Measurements from ENCODE around the gene ZNF814. TPM values are rescaled to one million over a fixed set of nuclear protein-coding genes. Genes with fewer than 3 reads are reported as not detected.
"Not testable (repeated sequence)": the region's sequence is repeated elsewhere in the genome, so short reads cannot be mapped to it uniquely, and the experiment has no call there.

Gene ZNF814
- total and polyA plus RNA-seq, 7 donors = 4.2 to 13.3 (median 9.2) TPM

DNA sequence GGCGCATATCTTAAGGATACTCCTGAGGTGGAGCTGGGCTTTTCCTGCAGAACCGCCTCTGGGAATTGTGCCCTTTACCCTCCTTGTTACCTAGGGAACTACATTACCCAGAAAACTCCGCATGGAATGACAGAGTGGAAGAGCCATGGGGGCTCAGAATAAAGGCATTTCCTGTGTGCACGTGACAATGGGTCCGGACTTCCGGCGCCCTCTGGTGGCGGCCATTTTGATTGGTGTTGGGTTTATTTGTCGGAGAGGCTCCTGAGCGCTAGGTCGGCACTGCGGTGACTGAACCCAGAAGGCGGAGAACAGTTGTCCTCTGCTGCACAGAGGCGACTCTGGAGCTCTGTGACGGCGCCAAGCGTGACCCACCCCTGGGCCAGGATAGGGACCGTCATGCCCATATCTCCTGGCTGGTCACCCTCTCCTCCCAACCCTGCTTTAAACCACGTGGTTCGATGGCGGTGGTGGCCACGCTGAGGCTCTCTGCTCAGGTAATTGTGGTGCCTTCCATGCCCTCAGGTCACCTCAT, 58.7 kb downstream of the ZNF814 start, which contains the start of gene ZNF587B:
TSS of gene ZNF587B (plus strand) at position 229 of the 532 bp plus-strand sequence. CDS start at position 459, 230 bp downstream.
- Histone ChIP-seq H3K9me3 (no peaks in the 10 kb centered on the region), H3K27me3 (no peaks in the 10 kb centered on the region), H3K27ac (peak within 1 kb of the TSS; percentile 60 to 82 (median 62)), H3K36me3 (no peaks in the 10 kb centered on the region), H3K4me3 (peak within 1 kb of the TSS; percentile 22 to 62 (median 50)), H3K4me1 (peaks cover 0 to 15% (median 5%) of the 10 kb centered on the region in 4 donors)
- DNase-seq = peak; percentile 75
- 63 to 80% methylated on average over 22 of the region's 22 CpGs for whole genome bisulfite sequencing, 2 donors
- TF ChIP-seq EP300 (IDR thresholded peaks at IDR 0.05) (no peak), POLR2A (IDR thresholded peaks at IDR 0.05) (no peak), POLR2AphosphoS5 (IDR thresholded peaks at IDR 0.05) (peak in 2 of 4 donors; percentile 15 to 28)
- TF ChIP-seq, protein P1, sequence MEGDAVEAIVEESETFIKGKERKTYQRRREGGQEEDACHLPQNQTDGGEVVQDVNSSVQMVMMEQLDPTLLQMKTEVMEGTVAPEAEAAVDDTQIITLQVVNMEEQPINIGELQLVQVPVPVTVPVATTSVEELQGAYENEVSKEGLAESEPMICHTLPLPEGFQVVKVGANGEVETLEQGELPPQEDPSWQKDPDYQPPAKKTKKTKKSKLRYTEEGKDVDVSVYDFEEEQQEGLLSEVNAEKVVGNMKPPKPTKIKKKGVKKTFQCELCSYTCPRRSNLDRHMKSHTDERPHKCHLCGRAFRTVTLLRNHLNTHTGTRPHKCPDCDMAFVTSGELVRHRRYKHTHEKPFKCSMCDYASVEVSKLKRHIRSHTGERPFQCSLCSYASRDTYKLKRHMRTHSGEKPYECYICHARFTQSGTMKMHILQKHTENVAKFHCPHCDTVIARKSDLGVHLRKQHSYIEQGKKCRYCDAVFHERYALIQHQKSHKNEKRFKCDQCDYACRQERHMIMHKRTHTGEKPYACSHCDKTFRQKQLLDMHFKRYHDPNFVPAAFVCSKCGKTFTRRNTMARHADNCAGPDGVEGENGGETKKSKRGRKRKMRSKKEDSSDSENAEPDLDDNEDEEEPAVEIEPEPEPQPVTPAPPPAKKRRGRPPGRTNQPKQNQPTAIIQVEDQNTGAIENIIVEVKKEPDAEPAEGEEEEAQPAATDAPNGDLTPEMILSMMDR (IDR thresholded peaks at IDR 0.05) = peak in 2 of 4 experiments; percentile 28 to 43
- intact Hi-C loops (cut with DNase I) = no loop called here

- TF ChIP-seq POLR2A (IDR thresholded peaks at IDR 0.05) (no peak), POLR2AphosphoS5 (IDR thresholded peaks at IDR 0.05) (no peak), EP300 (IDR thresholded peaks at IDR 0.05) (no peak)
- TF ChIP-seq, protein P1 (IDR thresholded peaks at IDR 0.05) = no peak
- Histone ChIP-seq H3K27me3 (no peaks in the 10 kb centered on the region), H3K36me3 (no peaks in the 10 kb centered on the region), H3K9me3 (no peaks in the 10 kb centered on the region), H3K27ac (no peak overlapping the region), H3K4me3 (no peak overlapping the region), H3K4me1 (peaks cover 0 to 15% (median 5%) of the 10 kb centered on the region in 4 donors)
- WGBS, 2 donors = 92% methylated on average over 5 of the region's 5 CpGs
- DNase-seq = no peak
- intact Hi-C loops (cut with DNase I) = no loop called here
Observed at GRCh38 chr19:57829316-57829715, 59.5 kb downstream of the ZNF814 start.

DNA sequence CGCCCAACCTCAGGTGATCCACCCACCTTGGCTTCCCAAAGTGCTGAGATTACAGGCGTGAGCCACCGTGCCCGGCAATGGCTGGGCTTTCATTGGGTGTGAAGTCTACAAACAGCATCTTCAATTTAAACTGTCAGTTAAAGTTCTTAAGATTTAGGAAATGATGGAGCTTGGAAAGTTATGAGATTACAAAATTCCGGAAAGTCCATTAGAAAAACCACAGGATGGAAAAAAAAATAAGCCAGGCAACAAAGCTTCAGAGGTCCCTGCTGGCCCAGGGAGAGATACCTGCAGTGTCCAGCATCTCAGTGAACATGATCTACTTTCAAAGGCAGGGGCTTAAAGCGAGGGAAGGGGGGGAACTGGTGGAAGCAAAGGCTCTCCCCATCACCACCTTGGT, 63.3 kb downstream of the ZNF814 start:
- Histone ChIP-seq H3K36me3 (peaks cover 0 to 5% (median 0%) of the 10 kb centered on the region in 4 donors), H3K27ac (no peak overlapping the region), H3K27me3 (no peaks in the 10 kb centered on the region), H3K4me3 (no peak overlapping the region), H3K9me3 (no peaks in the 10 kb centered on the region), H3K4me1 (peaks cover 0 to 10% (median 6%) of the 10 kb centered on the region in 4 donors)
- 91 to 95% methylated on average over 6 of the region's 6 CpGs for WGBS, 2 donors
- TF ChIP-seq POLR2AphosphoS5 (IDR thresholded peaks at IDR 0.05) = no peak
- TF ChIP-seq, protein P1 (IDR thresholded peaks at IDR 0.05) = no peak
- TF ChIP-seq POLR2A (IDR thresholded peaks at IDR 0.05) = no peak
- no peak for TF ChIP-seq EP300 (IDR thresholded peaks at IDR 0.05)
- DNase-seq = no peak
- intact Hi-C loops (cut with DNase I) = no loop called here

GRCh38 chr19:57823608-57824007, 65.2 kb downstream of the ZNF814 start:
- intact Hi-C loops (cut with DNase I); H3K36me3 ChIP-seq; H3K27me3 ChIP-seq; H3K27ac ChIP-seq; H3K4me3 ChIP-seq; DNase-seq; H3K9me3 ChIP-seq: not testable (repeated sequence)
- peaks cover 0 to 15% (median 12%) of the 10 kb centered on the region in 4 donors for H3K4me1 ChIP-seq
- 19 to 72% methylated on average over 4 of the region's 4 CpGs for whole genome bisulfite sequencing, 2 donors

GRCh38 chr19:57823155-57823554, 65.7 kb downstream of the ZNF814 start:
- H3K27me3 ChIP-seq; DNase-seq; H3K27ac ChIP-seq; intact Hi-C loops (cut with DNase I); H3K9me3 ChIP-seq; H3K4me3 ChIP-seq; H3K36me3 ChIP-seq: not testable (repeated sequence)
- 61 to 79% methylated on average over 2 of the region's 2 CpGs for WGBS, 2 donors
- peaks cover 0 to 15% (median 12%) of the 10 kb centered on the region in 4 donors for H3K4me1 ChIP-seq

DNA sequence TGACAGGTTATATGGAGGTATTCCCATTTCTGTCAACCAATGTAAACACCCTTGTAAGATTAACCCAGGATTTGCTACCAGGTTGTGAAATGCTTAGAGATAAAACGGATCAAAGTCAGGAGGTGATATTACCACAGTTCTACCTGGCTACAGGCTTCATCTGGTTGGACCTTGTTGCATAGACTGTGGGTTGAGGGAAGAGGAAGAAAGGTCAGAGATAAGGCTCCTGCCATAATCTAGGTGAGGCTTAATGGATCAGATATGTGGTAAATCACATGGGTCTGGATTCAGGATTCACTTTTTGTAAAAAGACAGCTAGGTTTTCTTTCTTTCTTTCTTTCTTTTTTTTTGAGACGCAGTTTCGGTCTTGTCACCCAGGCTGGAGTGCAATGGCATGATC, 67.3 kb downstream of the ZNF814 start:
- intact Hi-C loops (cut with DNase I); DNase-seq; H3K36me3 ChIP-seq; H3K4me3 ChIP-seq; H3K9me3 ChIP-seq; H3K27me3 ChIP-seq; H3K27ac ChIP-seq: not testable (repeated sequence)
- peaks cover 0 to 15% (median 12%) of the 10 kb centered on the region in 4 donors for H3K4me1 ChIP-seq
- 69 to 85% methylated on average over 3 of the region's 3 CpGs for WGBS, 2 donors

DNA sequence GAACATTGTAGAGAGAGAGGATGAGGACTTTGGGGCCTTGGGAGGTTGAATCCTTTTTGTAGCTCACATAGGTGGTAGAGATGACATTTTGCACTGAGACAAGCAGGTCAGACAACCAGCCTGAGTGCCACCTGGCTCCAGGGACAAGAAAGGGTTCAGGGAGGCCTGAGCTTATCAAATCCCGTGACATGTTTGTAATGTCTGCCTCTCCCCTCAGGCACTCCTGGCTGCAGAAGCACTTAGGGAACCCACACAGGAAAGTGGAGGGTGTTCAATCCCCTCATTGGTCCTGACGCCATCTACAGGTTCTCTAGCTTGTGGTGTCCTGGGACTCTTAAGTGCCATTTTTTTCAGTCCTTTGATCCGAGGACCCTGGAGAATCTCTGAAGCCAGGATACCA, 67.7 kb downstream of the ZNF814 start:
- intact Hi-C loops (cut with DNase I); H3K36me3 ChIP-seq; H3K9me3 ChIP-seq; H3K27me3 ChIP-seq; H3K4me3 ChIP-seq; DNase-seq; H3K27ac ChIP-seq: not testable (repeated sequence)
- H3K4me1 ChIP-seq = peaks cover 0 to 15% (median 12%) of the 10 kb centered on the region in 4 donors
- WGBS, 2 donors = 41 to 72% methylated on average over 3 of the region's 3 CpGs
